ENCODE measurements around the gene LRRN2.

DNA sequence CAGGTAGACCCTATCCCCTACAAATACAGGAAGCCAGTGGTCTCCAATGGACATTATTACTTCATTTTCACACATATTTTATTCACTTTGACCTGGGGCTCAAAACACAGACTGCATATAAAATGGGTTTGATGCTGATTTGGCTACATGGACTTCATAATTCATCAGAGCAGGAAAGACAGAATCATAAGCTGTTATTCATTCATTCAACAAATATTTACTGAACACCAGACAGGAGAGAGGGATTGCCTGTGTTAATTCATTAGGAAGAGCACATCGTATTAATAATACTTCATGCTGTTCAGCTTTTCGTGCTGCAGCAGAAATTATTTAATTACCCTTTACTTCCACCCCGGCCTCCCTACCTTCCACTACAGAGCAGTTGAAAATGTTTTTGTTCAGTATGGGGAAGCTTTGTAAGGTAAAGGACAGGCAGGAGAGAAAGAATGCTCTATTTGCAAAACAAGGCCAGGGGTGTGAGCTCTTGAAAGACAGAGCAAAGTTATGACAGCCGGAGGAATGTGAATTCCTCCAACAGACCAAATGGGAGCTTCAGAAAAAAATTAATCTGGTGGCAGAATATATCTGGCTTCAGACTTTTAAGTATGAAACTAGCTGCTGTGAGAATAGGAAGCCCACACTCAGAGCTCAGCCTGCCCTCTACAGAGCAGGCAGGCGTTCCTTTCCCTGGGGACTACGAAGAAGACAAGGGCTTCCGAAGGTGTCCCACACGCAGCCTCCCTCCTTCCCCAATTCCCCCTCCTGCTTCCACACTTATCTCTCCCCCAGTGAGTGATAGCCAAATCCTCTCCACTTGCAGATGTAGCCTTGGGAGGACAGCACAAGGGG is 111.3 kb downstream of the LRRN2 start:
- TF ChIP-seq, protein P1, sequence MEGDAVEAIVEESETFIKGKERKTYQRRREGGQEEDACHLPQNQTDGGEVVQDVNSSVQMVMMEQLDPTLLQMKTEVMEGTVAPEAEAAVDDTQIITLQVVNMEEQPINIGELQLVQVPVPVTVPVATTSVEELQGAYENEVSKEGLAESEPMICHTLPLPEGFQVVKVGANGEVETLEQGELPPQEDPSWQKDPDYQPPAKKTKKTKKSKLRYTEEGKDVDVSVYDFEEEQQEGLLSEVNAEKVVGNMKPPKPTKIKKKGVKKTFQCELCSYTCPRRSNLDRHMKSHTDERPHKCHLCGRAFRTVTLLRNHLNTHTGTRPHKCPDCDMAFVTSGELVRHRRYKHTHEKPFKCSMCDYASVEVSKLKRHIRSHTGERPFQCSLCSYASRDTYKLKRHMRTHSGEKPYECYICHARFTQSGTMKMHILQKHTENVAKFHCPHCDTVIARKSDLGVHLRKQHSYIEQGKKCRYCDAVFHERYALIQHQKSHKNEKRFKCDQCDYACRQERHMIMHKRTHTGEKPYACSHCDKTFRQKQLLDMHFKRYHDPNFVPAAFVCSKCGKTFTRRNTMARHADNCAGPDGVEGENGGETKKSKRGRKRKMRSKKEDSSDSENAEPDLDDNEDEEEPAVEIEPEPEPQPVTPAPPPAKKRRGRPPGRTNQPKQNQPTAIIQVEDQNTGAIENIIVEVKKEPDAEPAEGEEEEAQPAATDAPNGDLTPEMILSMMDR (IDR thresholded peaks at IDR 0.05) = no peak
- TF ChIP-seq POLR2AphosphoS5 (IDR thresholded peaks at IDR 0.05; ENCODE audit: low read depth, low read length) = no peak
- TF ChIP-seq, protein P2, sequence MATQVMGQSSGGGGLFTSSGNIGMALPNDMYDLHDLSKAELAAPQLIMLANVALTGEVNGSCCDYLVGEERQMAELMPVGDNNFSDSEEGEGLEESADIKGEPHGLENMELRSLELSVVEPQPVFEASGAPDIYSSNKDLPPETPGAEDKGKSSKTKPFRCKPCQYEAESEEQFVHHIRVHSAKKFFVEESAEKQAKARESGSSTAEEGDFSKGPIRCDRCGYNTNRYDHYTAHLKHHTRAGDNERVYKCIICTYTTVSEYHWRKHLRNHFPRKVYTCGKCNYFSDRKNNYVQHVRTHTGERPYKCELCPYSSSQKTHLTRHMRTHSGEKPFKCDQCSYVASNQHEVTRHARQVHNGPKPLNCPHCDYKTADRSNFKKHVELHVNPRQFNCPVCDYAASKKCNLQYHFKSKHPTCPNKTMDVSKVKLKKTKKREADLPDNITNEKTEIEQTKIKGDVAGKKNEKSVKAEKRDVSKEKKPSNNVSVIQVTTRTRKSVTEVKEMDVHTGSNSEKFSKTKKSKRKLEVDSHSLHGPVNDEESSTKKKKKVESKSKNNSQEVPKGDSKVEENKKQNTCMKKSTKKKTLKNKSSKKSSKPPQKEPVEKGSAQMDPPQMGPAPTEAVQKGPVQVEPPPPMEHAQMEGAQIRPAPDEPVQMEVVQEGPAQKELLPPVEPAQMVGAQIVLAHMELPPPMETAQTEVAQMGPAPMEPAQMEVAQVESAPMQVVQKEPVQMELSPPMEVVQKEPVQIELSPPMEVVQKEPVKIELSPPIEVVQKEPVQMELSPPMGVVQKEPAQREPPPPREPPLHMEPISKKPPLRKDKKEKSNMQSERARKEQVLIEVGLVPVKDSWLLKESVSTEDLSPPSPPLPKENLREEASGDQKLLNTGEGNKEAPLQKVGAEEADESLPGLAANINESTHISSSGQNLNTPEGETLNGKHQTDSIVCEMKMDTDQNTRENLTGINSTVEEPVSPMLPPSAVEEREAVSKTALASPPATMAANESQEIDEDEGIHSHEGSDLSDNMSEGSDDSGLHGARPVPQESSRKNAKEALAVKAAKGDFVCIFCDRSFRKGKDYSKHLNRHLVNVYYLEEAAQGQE (IDR thresholded peaks at IDR 0.05; ENCODE audit: insufficient read depth in 1 of 2, low read depth in 2 of 2, low read length in 1 of 2) = no peak
- TF ChIP-seq TCF7L2 (IDR thresholded peaks at IDR 0.05; ENCODE audit: low read depth, low read length) = no peak
- TF ChIP-seq SIN3A (IDR thresholded peaks at IDR 0.05; ENCODE audit: borderline replicate concordance, insufficient read depth, low read depth, low read length) = no peak
